HL-60/S4 (cell line): ENCODE results near the gene FBXO31.

Experiments used
- in situ Hi-C: fragments of 300-500 bp; cut with MboI; formaldehyde crosslinking; loops from 2 replicates; pipeline ENCODE4 v1.14.3; 2022; ENCODE audit warnings: low sequenced_read_pairs

The FBXO31 gene

GRCh38 chr16:87331241-87331801 is 52.3 kb downstream of the FBXO31 start:
- in situ Hi-C loops: no loop called here

- in situ Hi-C loops: no loop called here
Observed at GRCh38 chr16:87330646-87331045, 52.9 kb downstream of the FBXO31 start.

DNA sequence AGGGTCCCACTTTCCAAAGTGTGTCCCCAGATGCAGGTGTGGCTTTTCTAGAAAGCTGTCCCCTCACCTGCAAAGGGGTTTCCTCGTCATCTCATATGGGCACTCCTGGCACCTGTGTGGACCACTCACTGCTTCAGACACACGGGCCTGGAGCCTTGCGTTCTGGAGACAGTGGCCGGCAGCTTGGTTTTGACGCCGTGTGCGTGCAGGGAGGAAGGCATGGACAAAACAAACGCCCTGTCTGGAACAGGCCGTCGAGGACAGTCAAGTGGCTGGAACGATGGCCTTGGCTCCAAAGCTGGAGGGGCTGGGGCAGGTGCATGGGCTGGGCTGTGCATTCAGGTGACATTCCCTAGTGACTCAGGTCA is 53.3 kb downstream of the FBXO31 start:
- in situ Hi-C loops: no loop called here

DNA sequence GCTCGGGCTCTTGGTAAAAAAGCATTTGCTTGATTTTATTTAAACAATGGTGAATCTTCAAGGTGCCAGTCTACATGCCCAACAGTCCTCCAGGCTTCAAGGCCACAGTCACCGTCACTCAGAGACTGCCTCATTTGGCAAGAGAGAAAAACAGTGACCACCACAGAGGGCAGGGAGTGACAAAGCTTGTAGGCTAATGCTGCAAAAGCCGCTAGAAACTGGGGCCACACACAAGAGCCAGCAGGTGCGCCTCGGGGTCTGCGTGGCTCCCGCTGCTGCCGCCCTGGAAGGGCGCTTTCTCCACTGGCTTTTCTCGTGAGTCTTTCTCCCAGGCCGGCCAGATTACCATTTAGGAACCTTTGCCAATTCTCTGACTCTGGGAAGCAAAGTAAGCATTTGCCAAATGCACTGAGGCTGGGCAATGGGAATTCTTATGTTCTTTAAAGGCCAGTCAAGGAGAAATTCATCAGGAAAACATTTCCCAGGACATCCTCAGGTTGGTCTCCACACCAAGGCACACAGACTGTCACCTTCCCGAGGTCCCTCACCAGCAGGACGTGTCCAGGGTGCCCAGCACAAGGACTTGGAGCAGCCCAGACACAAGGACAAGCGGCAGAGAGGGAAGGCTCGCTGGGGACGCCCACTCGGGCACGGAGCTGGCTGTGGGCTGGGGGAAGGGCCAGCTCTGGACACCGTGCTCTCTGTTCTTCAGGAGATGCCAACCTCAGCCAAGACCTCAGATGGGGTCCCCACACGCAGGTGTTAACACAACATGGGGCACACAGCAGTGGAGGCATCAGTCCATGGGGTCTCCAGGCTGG is 53.9 kb downstream of the FBXO31 start:
- in situ Hi-C loops: no loop called here

- in situ Hi-C loops: no loop called here
Observed at GRCh38 chr16:87328846-87329245, 54.7 kb downstream of the FBXO31 start.

DNA sequence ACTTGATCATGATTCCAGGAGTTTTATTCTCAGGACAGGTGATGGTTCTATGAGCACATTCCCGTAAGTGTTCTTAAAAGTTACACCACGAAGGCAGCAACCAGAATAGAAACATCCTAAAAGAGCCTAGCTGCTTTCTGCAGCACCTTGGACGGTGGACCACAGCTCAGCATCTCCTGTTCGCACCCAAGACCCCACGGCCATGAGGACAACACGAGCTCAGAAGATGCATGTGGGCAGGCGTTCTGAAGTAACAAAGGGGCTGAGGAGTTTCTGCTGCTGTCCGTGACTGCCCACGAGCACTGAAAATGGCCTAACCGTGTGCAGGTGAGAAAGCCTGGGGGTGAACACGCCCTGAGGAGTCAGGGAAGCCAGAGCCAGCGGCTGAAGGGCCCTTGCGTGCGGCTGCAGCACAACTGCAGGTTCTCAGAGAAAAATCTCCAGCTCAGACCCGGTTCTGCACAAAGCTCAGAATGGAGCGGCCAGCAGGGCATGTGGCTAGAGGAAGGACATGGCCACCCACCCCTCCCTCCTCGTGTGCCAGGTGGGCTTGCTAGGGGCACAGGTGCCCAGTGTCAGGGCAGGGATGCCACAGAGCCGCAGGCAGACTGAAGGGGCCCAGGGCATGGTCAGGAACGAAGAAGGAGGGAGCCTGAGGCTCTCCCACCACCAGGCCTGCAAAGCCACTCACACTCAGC is 55.6 kb downstream of the FBXO31 start:
- in situ Hi-C loops: no loop called here

DNA sequence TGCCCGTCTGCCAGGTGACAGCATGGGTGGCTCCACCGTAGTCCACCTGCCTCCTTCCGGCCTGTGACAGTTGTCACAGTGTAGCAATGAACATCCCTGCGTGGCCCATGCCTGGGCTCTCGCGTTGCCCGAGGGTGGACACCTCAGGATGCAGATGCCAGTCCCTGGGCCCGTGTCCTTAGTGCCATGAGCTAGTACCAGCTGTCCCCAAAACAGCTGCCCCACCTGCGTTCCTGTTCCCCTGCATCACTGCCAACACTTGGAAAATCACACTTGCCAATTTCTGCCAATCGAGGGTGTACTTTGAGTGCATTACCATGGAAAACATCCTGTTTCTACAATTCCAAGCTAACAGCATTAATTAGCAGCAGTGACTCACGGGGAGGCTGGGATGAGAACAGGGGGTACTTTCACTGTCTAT is 57.4 kb downstream of the FBXO31 start:
- in situ Hi-C loops: no loop called here

- in situ Hi-C loops: no loop called here
Observed at GRCh38 chr16:87325423-87325858, 58.1 kb downstream of the FBXO31 start.

GRCh38 chr16:87324411-87325275 is 58.9 kb downstream of the FBXO31 start:
- in situ Hi-C loops: no loop called here

DNA sequence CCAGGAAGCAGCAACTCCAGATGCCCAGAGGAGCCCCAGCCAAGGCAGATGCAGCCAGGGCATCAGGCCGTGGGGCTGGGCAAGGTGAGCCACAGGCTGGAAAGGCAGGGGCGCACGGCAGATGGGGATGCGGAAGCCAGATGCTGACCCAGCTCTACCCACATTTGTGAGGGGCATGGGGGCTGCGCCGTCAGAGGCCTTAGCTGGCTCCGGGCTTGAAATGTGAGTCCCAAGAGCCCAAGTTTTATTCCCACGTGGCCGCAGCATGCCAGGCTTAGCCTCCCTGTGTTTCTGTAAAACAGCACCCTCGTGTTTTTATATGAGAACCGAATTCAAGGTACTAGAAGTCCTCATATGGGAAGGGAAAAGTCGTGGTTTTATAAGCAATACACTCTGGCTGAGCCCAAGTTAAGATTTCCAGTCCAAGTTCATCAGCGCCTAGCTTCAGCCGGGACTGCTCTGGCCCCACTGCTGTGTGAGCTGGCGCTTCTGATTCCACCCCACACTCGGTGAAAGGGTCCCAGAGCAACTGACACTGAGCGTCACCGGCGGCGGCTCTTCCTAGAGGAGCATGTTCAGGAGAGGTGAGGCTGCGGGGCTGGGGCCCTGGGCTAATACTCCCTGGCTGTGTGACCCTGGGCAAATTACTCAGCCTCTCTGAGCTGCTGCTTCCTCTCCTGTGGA is 59.7 kb downstream of the FBXO31 start:
- in situ Hi-C loops: no loop called here

DNA sequence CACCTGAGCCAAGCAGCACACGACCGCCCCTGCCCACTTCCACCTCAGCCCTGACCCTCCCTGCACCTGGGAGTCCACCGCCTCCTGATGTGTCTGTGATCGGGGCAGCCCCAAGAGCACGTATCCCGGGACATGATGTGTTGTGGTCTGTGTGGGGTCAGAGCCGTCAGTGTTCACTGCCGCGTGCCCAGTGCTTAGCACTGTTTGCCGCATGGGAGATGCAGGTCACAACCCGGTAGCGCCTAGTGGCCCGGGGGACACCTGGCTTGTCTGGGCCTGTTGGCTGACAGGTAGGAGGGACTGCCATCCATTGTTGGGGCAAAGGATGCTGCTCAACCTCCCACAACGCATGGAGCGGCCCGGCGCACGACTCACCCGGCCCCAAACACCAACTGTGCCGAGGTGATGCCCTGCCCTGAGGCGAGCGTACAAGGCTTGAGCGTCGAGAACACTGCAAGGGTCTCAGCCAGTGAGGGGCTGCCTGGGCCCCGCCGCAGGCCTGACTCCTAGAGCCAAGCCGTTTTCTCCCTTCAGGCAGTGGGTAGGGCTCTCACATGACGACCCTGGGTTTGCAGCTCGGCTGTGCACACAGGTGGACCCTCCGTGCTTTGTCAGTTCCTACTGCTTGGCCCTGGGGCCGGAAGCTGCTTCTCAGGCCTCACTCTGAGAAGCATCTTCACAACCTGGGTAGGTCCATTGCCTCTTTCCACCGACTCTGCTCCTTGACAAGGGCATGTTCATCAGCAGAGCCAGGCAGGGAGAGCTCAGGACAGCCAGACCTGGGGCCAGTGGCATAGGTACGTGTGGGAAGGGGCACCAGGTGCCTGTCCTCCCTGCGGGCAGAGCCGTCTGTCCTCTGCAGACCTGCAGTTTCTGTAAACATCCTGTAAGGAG is 60.5 kb downstream of the FBXO31 start:
- in situ Hi-C loops: no loop called here

DNA sequence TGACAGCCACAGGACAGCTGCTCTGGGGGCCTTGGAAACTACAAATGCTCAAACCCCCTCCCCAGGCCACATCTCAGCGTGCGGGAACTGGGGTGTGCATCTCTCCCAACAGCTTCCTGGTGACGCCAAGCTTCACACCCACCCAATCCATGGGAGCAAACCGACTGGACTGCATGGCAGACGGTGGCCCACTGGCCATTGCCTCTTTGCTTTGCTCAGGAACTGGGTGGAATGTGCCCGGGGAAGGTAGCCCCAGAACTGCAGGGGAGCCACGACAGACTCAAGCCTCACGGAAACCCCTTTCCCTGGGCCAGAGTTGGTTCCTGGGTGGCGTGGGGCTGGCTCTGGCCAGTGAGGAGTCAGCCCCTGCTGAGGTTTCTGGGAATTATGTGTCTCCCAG is 61.2 kb downstream of the FBXO31 start:
- in situ Hi-C loops: no loop called here

- in situ Hi-C loops: no loop called here
Observed at GRCh38 chr16:87321336-87322107, 62.1 kb downstream of the FBXO31 start.

DNA sequence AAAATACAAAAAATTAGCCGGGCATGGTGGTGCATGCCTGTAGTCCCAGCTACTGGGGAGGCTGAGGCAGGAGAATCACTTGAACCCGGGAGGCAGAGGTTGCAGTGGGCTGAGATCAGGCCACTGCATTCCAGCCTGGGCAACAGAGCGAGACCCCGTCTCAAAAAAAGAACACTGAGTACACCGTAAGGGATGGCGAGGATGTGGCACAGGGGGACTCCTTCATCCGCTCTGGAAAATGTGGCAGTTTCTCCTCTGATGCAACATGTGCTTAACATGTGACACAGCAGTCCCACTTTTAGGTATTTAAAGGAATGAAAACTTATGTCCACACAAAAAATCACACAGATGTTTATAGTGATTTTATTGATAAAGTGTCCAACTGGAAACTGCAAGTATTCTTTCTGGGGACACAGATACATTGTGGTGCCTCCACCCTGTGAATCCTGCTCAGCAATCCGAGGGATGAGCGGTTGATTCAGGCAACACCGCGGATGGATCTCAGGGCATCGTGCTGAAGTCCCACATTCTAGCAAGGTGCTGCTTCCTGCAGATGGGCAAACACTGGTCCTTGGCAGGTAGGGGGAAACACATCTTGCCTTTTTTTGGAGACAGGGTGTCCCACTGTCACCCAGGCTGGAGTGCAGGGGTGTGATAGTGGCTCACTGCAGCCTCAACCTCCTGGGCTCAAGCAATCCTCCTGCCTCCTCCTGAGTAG is 62.9 kb downstream of the FBXO31 start:
- in situ Hi-C loops: no loop called here

GRCh38 chr16:87319997-87320491 is 63.5 kb downstream of the FBXO31 start:
- in situ Hi-C loops: no loop called here

DNA sequence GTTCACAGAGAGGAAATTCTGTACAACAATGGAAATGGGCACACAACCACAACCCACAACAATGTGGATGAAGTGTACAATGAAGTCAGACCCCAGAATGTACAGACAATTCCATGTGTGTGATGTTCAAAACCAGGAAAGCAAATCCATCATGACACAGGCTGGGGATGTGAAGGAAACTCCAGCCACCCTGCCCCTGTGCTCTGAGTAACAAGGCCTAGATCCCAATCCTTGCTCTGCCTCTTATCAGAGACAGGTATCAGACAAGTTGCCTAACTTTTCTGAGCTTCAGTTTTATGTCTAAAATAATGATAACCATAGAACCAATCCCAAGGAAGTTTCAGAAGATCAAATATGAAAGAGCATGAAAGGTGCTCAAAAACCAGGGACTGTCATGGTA is 64.6 kb downstream of the FBXO31 start:
- in situ Hi-C loops: no loop called here

GRCh38 chr16:87317750-87318644 is 65.6 kb downstream of the FBXO31 start:
- in situ Hi-C loops: no loop called here
